HG02885 (cell line): ENCODE data around the gene RBCK1.

Experiments used
- ATAC-seq: cut with Tn5 transposase; IDR thresholded peaks from one replicate; pipeline ENCODE4 v1.9.1; 2021; ENCODE audit warnings: mild to moderate bottlenecking; ENCODE audit not compliant: unreplicated experiment, poor library complexity

RBCK1 gene

GRCh38 chr20:396619-397431 is 11.3 kb upstream of the RBCK1 start:
- no peak for ATAC-seq

- no peak for ATAC-seq
Measured at GRCh38 chr20:397432-398237, 10.5 kb upstream of the RBCK1 start.

DNA sequence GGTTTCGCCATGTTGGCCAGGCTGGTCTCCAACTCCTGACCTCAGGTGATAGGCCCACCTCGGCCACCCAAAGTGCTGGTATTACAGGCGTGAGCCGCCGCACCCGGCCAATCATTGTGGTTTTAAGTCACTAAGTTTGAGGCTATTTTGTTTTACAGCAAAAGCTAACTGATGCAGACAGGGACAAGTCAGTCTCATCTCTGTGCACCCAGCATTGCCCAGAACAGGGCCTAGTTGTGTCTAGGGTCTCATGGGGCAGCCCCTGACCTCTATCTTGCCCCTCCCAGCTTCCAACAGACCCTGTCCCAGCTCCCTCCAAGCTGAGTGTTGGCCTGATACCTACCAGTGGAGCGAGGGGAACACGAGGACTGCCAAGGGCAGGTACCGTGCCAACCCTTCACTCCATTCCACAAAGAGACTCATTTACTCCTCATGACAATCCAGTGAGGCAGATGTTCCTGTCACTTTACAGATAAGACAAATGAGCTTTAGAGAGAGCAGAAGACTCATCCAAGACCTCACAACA is 8.9 kb upstream of the RBCK1 start:
- ATAC-seq: no peak

DNA sequence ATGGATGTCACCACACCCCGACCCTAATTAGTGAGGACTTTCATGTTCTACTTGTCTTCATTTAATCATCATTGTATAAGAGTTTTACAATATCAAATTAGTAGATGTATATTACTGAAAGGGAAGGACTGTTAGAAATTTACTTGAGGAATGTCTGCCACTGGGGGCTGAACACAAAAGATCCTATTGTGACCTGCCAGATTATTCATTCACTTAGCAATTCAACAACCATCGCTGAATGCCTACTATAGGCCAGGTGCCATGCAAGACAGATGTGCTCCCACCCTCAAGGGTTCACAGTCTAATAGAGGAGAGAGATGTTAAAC is 8.0 kb upstream of the RBCK1 start:
- ATAC-seq: no peak

GRCh38 chr20:400454-401275 is 7.4 kb upstream of the RBCK1 start:
- no peak for ATAC-seq

DNA sequence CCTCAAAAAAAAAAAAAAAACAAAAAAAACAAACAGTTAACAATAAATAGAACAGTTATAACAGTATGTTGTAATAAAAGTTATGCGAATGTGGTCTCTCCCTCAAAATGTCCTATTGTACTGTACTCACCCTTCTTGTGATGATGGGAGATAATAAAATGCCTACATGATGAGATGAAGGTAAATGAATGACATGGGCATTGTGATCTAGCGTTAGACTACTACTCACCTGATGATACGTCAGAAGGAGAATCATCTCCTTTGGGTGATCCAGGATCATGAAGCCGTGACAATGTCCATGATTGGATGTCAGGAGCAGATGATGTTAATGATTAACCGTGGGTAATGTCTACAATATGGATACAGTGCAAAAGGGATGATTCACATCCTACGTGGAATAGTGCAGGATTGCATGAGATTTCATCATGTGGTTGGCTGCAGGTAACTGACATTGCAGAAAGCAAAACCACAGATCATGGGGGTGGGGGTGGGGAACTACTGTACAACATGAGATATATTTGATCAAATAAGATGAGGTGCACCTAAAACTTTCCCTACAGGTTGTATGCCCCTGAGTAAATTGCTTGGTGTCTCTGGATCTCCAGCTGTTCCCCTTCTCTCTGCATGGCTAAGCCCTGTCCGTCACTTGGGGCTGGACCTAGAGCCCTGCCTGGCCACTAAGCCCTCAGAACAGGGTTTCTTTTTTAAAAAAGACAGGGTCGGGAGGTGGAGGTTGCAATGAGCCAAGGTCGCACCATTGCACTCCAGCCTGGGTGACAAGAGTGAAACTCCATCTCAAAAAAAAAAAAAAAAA is 6.2 kb upstream of the RBCK1 start:
- no peak for ATAC-seq

DNA sequence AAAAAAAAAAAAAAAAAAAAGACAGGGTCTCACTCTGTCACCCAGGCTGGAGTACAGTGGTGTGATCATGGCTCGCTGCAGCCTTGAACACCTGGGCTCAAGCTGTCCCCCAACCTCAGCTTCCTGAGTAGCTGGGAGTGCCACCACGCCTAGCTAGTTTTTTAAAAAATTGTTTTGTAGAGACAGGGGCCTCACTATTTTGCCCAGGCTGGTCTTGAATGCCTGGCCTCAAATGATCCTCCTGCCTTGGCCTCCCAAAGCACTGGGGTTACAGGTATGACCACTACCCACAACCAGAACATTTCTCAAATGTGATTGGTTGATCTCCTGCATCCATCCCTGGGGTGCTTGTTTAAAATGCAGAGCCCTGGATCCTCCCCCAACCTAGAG is 5.6 kb upstream of the RBCK1 start:
- no peak for ATAC-seq

- ATAC-seq: no peak
Measured at GRCh38 chr20:402898-403581, 5.1 kb upstream of the RBCK1 start.

DNA sequence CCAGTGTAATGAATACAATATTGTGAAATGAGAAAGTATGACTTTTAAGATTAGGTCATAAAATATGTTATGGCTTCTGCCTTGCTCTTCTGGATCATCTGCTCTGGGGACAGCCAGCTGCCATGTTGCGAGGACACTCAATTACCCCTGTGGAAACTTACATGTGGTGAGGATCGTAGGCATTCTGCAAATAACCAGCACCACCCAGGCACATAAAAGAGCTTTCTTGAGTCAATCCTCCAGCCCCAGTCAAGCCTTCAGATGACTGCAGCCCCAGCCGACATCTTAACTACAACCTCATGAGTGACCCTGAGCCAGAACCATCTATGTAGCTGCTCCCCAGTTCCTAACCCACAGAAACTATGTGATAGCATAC is 4.5 kb upstream of the RBCK1 start:
- ATAC-seq: no peak

GRCh38 chr20:404088-404487 is 4.0 kb upstream of the RBCK1 start:
- no peak for ATAC-seq

DNA sequence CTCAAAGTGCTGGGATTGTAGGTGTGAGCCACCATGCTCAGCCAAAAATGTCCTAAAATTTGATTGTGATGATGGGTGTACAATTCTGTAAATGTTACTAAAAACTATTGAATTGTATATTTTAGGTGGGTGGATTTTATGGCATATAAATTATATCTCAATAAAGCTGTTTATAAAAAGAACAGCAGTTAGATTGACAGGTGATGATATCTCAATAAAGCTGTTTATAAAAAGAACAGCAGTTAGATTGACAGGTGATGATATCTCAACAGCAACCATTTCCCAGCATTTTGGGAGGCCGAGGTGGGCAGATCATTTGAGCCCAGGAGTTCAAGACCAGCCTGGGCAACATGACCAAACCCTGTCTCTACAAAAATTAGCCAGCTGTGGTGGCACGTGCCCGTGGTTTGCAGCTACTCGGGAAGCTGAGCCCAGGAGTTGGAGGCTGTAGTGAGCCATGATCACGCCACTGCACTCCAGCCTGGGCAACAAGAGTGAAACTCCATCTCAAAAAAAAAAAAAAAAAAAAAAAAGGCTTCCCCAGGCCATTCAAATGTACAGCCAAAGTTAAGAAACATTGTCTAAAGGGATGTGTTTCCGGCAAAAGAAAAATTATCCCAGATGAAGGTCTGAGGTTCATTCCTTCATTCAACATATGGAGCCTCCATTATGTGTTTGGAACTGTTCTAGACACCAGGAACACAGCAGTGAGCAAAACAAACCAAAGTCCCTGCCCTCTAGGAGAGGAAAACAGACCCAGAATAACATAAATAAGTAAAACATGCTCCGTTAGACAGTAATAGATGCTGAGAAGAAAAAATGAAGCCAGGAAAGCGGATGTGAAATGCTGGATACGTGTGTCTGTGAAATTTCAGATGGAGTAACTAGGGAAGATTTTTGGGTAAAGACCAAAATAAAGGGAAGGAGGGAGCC is 1.6 kb upstream of the RBCK1 start:
- ATAC-seq: no peak

DNA sequence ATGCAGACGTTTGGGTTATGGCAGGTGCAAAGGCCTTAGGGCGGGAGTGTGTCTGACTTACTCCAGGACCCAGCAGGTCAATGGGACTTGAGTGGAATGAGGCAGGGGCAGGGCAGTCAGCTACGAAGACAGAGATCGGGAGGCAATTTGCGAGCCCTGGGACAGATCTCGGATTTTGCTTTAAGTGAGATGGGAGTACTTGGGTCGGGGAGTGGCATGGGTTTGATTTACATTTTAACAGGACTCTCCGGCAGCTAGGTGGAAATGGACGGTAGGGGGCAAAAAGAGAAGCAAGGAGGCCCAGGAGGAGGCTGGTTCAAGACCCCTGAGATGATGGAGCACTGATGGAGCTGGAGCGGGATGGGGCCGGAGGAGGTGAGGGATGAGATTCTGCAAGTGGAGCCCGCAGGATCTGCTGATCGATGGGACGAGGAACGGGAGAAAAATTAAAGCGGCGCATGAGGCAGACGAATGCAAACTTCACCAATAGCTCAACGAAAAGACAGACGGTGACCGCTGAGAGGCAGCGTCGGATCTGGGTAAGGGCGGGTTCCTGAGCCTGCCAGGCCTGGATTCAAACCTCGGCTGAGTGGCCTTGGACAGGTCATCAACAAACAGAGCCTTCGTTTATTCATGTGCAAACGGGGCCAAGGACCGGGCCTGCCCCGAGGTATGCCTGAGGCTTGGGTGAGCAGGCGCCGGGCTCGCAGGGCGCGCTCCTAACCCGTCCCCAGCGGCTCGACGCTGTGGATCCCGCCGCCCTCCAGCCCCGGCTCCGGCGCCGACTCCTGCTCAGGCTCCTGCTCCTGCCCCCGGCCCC is 756 bp upstream of the RBCK1 start:
- ATAC-seq: peak; percentile 68

- peak; percentile 9 for ATAC-seq
Measured at GRCh38 chr20:408843-409696, 971 bp downstream of the RBCK1 start.

- no peak for ATAC-seq
Measured at GRCh38 chr20:409697-410559, 1.8 kb downstream of the RBCK1 start.

- no peak for ATAC-seq
Measured at GRCh38 chr20:412081-412480, 4.0 kb downstream of the RBCK1 start.

- ATAC-seq: no peak
Measured at GRCh38 chr20:414161-414560, 6.1 kb downstream of the RBCK1 start.
